ENCODE data around the gene MTMR11.
"Not testable (repeated sequence)": the region's sequence is repeated elsewhere in the genome, so short reads cannot be mapped to it uniquely, and the experiment has no call there.

DNA sequence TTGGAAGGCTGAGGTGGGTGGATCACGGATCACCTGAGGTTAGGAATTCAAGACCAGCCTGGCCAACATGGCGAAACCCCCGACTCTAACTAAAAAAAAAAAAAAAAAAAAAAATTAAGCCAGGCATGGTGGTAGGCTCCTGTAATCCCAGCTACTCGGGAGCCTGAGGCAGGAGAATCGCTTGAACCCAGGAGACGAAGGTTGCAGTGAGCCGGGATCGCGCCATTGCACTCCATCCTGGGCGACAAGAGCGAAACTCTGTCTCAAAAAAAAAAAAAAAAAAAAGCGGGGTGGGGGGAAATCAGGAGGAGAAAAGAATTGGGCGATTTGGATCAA, 2.0 kb upstream of the MTMR11 start:
- TF ChIP-seq, protein P1, sequence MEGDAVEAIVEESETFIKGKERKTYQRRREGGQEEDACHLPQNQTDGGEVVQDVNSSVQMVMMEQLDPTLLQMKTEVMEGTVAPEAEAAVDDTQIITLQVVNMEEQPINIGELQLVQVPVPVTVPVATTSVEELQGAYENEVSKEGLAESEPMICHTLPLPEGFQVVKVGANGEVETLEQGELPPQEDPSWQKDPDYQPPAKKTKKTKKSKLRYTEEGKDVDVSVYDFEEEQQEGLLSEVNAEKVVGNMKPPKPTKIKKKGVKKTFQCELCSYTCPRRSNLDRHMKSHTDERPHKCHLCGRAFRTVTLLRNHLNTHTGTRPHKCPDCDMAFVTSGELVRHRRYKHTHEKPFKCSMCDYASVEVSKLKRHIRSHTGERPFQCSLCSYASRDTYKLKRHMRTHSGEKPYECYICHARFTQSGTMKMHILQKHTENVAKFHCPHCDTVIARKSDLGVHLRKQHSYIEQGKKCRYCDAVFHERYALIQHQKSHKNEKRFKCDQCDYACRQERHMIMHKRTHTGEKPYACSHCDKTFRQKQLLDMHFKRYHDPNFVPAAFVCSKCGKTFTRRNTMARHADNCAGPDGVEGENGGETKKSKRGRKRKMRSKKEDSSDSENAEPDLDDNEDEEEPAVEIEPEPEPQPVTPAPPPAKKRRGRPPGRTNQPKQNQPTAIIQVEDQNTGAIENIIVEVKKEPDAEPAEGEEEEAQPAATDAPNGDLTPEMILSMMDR (conservative IDR thresholded peaks at IDR 0.05; ENCODE audit: low read depth, low read length), result not testable (repeated sequence)
- not testable (repeated sequence) for TF ChIP-seq EZH2 (IDR thresholded peaks at IDR 0.05; ENCODE audit: borderline replicate concordance, low read depth, low read length, poor library complexity, severe bottlenecking)
